HG03135 (cell line): ENCODE results near the gene ARPC1B.
A peak's percentile ranks its signal among the peaks of the same experiment; 100 is the strongest.
"Not testable (repeated sequence)": the region's sequence is repeated elsewhere in the genome, so short reads cannot be mapped to it uniquely, and the experiment has no call there.

Source experiments
- ATAC-seq: cut with Tn5 transposase; IDR thresholded peaks from one replicate; pipeline ENCODE4 v1.9.1; 2021; ENCODE audit warnings: mild to moderate bottlenecking, moderate library complexity; ENCODE audit not compliant: unreplicated experiment

The ARPC1B gene

DNA sequence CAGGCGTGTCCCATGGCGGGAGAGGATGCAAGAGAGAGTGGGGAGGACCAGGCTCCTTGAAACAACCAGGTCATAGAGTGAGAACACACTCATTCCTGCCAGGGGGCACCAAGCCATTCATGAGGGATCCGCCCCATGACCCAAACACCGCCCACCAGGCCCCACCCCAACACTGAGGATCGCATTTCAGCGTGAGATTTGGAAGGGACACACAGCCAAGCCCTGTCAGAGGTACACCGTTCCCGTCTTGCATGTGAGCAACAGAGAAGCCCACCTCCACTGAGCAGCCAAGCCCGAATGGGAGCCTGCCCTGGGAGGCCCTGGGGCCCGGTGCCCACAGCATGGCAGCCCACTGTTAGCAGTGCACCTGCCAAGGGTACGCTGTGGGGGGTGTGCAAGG, 7.9 kb upstream of the ARPC1B start:
- ATAC-seq: no peak

DNA sequence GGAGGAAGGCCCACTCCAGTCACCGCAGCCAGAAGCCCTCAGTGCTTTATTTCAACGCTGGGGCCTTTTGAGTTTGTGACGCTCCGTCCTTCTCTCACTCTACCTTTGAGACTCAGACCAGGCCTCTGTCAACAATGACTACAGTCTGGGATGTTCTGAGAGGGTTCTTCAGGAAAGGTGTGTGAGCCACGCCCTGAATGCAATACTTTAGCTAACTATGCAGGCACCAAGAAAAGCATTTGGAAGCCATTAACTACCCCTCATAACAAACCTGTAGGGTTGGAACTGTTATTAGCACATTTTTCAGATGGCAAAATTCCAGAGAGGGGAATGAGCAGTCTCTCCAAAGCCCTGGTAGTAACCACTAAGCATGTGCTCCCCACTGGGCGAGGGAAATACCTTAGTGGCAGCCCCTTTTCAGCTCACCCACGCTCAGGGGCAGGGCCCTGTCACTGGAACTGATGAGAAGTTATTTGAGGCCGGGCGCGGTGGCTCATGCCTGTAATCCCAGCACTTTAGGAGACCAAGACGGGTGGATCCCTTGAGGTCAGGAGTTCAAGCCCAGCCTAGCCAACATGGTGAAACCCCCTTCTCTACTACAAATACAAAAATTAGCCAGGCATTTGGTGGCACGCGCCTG, 5.7 kb upstream of the ARPC1B start:
- ATAC-seq: no peak

DNA sequence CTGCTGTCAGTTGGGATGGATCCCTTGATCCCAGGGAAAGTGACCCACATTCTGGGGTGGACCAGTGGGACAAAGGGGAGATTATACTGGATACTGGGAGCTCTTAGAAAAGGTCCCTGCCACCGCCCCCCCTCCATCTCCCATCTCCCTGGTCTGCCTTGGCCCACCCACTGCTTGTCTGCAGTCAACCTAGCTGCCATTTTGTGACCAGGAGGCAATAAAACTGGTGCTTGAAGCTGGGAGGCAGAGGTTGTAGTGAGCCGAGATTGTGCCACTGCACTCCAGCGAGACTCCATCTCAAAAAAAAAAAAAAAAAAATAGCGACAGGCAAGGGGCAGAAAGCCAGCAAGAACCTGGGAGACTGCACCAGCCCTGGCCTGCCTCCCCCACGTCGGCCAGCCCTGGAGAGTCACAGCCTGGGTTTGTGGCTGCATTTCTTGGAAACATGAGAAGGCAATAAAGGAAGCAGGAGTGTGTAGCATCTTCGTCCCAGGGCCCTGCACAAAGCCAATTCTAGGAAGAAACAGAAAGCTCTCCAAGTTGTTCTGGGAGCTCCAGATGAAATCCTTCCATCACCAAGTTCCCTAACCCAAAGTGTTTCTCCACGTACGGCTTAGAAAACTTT, 4.7 kb upstream of the ARPC1B start:
- ATAC-seq: no peak

DNA sequence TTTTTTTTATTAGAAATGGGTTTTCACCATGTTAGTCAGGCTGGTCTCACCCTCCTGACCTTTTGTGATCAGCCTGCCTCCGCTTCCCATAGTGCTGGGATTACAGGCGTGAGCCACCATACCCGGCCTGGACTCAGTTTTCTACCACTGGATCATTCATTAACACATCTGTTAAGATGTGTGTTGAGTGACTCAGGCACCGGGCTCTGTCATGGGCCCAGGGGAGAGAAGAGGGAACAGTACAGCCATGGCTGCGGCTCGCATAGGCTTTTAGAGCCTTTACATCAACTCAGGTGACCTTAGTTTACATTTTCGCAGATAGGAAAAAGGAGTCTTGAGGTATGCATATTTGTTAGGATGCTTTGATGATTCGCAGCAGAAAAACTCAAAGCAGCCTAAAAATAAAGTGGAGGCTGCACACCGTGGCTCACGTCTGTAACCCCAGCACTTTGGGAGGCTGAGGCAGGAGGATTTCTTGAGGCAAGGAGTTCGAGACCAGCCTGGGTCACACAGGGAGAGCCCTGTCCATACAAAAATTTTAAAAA, 3.1 kb upstream of the ARPC1B start:
- ATAC-seq: no peak

DNA sequence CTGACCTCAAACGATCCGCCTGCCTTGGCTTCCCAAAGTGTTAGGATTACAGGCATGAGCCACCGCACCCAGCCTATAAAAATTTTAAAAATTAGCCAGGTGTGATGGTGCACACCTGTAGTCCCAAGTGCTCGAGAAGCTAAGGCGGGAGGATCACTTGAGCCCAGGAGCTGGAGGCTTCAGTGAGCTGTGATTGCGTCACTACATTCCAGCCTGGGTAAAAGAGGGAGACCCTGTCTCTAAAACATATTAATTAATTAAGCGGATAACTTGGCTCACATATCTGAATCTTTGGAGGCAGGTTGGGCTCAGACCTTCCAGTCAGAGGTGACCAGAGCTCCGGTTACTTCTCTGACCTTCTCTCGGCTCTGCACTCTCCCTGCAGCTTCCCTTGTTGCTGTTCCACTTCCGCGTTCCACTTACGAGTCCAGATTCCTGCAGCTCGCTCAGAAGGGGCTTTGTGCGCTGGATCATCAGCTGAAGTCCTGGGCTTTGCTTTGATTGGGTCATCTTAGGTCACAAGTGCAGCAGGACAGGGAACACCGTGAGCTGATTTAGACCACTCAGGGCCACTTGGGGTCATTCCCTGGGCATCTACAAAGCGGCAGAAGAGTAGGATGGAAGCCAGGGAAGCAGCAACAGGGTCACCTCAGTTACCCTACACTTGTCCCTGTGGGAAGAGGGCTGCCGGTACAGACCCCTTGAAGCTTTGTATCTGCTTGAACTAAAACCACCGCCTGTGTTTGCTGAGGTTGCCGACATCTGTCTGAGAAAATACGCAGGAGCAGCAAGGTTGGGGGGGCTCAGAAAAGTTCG, 2.0 kb upstream of the ARPC1B start:
- no peak for ATAC-seq

DNA sequence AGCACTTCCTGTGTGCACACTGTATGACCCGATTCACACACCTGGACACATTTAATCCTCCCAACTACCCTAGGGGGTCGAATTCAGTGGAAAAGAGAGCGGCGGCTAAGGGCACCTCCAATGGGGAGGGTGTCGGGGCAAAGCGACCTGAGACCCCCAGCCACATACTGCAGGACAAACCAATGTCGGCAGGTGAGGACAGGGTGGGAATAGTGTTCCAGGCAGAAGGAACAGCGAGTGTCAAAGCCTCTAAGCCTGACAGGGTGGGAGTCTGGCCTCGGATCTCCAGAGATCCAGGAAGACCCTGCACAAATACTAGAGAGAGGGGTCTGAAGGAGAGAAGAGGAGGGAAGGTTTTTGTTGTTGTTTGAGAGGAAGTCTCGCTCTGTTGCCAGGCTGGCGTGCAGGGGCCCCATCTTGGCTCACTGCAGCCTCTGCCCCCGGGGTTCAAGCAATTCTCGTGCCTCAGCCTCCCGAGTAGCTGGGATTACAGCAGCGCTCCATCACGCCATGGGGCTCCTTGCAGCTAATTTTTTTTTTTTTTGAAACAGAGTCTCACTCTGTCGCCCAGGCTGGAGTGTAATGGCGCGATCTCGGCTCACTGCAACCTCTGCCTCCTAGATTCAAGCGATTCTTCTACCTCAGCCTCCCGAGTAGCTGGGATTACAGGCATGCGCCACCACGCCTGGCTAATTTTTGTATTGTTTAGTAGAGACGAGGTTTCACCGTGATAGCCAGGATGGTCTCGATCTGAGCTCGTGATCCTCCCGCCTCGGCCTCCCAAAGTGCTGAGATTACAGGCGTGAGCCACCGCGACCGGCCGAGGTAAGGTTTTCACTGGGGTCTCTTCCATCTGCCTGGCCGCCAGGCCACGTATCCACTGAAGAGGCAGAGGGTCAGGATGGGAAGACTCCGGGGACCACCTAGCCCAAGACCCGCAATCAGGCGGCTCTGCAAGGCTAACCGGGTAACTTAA, 1.2 kb upstream of the ARPC1B start:
- no peak for ATAC-seq

DNA sequence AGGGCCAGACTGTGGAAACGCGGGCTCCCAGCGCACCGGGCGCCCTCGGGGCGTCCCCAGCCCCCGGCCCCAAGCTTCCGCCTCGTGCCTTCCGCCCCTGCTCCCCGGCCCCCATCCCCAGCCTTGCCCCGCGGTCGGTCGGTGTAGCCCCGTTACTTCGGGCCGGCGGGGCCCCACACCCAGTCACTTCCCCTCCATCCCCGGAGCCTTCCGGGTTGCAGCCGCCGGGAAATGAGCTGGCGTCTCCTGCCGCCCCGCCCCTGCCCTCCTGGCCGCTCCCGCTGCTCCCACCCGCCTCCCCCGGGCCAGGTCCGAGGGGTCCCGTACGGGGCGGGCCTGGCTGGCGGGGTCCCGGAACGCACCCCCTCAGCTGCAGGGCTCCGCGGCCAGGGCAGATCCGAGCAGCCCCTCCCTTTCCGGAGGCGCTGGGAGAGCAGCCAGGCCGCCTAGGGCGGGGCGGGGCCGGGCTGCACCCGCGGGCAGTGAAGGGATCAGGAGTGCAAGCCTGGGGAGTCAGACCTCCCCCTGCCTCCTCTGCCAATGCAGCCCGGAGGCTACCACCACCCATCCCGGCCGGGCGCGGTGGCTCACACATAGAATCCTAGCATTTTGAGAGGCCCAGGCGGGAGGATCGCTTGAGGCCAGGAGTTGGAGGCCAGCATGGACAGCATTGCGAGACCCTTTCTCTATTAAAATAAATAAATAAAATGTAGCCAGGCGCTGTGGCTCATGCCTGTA, 709 bp downstream of the ARPC1B start:
- peak; percentile 33 for ATAC-seq

DNA sequence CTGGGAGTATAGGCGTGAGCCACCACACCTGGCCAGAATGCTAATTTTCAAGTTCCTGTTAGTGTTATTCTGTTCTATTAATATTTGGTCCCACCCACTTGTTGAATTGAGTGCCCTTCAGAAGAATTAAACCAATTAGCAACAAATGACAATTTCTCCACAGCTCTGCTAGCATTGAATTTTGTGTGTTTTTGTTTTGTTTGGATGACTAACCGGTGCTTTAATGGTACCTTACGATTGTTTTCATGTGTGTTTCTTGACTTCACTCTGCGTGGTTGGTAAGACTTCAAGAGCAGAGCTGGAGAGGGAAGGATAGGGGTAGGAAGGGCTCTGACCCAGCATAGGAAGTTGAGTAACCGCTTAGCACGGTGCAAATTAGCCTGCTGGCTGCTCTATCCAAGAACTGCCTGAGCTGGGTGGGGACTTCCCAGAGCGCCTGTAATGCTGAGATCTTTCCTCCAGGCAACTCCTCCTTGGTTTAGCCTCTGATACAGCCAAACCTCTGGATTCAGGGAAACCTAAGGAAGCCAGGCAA, 4.6 kb downstream of the ARPC1B start:
- ATAC-seq: no peak

DNA sequence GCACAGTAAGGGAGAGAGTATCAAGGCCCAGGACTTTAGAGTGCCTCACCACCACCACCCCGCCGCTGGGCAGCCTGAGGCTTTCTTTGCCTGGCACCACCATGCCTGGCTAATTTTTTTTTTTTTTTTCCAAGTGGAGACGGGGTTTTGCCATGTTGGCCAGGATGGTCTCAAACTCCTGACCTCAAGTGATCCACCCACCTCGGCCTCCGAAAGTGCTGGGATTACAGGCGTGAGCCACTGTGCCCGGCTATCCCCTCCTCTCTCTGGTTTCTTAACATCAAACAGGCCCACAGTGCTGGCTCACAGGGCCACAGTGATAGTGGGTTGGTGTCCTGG, 5.1 kb downstream of the ARPC1B start:
- not testable (repeated sequence) for ATAC-seq

DNA sequence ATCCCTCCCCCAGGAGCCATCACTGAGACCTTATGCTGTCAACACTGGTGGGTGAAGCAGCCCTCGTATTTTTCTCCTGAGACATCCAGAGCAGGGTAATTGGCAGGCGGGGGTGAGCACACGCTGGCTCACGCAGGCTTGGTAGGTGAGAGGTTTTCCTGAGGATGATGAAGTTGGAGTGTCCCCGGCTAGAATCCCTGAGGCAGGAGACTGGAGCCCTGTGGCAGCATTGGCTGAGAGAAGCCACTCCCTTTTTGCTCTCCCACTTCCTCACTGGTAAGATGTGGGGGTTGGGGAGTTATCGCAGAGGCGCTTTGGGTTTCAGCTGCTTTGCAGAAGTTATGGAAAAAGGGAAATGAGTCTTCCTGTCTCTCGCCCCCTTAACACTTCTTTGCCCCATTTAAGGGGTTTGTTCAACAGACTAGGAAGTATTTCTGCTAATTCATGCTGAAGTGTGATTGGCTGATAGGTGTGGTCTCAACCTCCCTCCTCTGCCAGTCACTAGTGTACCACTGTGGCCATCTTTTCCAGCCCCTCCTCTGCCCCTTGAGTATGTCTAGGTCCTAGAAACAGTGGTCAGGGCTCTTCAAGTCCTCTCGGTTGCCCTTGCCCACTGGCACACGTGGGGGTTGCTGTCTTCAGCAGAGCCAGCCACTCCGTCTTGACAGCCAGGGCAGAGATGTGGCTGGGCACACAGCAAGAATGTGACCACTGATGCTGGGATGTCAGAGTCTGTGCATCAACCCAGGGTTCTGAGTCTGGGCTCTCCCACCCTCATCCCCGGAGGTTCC, 5.7 kb downstream of the ARPC1B start:
- peak; percentile 25 for ATAC-seq

DNA sequence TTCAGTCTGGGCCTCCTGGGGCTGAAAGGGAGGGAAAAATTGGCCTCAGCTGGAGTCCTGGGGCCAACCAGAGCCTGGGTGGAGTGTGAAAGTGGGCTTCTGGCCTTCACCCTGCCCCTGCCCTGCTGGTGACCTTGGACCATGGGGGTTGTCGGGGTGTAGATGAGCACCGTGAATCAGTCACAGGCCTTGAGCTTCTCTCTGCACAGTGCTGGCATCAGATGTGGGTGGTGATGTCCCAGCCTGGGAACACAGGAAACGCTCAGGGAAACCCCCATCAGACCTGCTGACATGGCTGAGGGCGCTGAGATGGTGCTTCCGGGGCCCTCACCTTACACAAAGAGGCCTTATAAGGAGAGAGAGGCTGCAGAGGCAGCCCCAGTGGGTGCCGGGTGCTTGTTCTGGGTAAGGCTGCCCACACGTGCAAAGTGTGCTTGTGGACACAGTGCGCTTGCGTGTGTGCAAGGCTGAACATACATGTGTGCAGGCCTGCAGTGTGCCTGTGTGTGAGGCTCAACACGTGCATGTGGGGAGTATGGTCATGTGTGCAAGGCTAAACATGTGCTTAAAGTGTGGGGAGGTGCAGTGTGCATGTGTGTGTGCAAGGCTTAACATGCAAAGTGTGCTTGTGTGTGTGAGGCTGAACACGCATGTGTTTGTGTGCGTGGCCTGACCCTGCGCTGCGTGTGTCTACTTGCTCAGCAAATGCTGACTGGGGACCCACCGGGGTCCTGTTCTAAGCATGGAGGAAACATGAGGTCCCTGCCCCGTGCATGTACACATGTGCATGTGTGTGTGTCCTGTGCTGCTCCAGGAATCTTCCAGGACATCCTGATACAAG, 6.5 kb downstream of the ARPC1B start:
- peak; percentile 68 for ATAC-seq

DNA sequence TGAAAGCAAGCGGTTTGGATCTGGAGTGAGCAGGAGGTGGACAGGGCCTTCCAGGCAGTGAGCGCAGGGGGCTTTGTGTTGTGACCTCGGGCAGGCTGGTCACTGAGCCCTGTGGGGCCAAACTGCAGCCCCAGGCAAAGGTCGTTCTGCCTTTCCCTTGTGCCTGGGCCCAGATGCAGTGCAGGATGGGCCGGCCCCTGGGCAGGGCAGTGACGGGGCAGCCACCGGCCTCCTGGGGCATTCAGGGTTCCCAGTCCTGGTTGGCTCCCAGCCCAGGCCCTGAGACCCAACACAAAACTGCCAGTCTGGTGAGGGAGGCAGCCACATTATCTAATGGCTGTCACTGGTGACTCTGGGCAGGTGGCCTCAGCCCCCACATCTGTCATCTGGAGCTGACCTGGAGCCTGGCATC, 7.1 kb downstream of the ARPC1B start:
- no peak for ATAC-seq

DNA sequence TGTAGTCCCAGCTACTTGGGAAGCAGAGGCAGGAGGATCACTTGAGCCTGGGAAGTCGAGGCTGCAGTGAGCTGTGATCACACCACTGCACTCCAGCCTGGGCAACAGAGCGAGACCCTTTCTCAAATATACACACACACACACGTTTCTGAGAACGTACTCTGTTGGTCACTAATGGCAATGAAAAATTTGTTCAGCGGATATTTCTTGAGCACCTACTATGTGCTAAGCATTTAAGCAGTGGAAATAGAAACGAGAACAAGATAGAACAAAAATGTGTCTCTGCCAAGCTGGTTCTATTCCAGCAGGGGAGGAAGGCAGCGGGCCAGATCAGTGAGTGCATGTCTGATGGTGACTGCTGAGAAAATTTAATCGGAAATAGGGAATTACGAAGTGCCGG, 8.7 kb downstream of the ARPC1B start:
- no peak for ATAC-seq

DNA sequence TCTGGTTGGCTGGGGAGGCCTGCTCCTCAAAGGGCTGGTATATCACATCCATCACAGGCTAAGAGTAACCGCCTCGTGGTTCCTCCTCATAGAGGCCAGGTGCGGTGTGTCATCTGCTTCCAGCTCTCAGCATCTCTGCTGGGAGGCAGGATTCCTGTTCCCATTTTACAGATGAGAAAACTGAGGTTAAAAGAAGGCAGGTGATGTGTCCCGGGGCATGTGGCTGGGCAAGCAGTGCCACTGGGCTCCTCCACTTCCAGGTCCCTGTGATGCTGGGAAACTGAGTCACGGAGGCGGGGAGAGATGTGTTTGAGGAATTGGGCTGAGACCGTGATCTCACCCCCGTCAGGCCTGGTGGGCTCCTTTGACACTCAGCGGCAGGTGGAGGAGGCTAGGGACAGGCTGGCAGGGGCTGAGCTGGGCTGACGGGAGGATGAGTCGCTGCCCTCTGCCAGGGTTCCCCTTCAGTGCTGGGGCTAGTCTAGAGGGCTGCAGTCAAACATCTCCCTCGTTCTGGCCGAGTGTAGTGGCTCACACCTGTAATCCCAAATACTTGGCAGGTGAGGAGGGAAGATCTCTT, 9.4 kb downstream of the ARPC1B start:
- no peak for ATAC-seq

DNA sequence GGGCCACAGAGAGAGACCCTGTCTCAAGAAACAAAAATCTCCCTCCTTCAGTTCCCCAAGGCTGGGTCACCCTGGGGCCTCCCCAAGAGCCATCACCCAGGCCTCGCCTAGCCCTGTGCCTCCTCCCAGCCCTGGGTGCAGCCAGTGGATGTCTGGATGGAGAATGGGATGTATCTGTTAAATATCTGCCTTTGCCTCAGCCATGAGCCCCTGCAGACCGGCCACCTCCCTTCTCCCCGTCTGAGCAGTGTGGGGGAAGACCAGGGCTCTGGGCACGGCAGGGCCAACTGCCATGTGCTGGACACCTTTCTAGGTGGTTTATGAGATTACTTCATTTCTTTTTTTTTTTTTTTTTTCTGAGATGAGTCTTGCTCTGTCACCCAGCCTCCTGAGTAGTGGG, 10.0 kb downstream of the ARPC1B start:
- no peak for ATAC-seq

DNA sequence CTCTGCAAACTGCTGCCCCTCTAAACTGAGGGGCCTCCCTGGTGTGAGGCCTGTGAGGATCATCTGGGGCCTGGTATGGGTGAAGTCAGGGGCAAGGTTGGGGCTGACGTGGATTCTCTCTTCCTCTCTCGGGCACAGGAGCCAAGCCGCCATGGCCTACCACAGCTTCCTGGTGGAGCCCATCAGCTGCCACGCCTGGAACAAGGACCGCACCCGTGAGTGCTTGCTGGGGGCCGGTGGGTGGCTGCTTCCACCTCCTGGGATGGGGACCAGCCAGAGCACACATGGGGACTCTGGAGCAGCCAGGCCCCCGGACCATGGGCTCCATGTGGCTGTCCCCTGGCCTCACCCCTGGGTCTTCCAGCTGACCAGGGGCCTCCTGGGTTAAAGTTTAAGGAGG, 11.0 kb downstream of the ARPC1B start:
- ATAC-seq: no peak

DNA sequence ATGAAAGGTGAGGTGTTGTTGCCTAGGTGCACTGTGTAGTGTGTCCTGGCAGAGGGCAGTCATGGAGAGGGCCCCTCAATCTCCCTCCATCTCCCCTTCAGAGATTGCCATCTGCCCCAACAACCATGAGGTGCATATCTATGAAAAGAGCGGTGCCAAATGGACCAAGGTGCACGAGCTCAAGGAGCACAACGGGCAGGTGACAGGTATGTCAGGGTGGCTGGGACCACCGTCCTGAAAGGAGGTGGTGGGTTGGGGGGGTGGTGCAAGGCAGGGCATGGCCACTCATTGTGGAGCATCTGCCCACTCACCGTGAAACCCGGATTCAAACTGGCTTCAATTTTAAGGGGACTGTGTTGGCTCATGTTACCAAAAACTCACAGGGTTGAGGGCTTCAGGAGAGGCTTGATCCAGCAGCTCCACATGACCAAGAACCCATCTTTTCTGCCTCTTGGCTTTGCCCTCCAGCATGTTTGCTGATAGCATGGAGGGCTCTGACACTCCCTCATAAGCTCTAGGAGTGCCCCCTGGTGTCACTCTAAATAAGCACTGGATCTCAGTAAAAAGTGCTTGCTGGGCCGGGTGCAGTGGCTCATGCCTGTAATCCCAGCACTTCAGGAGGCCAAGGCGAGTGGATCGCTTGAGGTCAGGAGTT, 12.2 kb downstream of the ARPC1B start:
- no peak for ATAC-seq
